GM23248 (cell line): Measurements from ENCODE around the gene ZNF835.

Experiments used
- EZH2 ChIP-seq: fragments of 200-600 bp; sonication (generic); IDR thresholded peaks from 2 replicates; pipeline ENCODE4 v1.6.1; 2018; ENCODE audit warnings: antibody characterized with exemption, mild to moderate bottlenecking; ENCODE audit not compliant: insufficient read depth, poor library complexity, severe bottlenecking
- EZH2phosphoT487 ChIP-seq: fragments of 200-600 bp; sonication (generic); IDR thresholded peaks from 2 replicates; pipeline ENCODE4 v1.6.1; 2018; ENCODE audit warnings: antibody characterized with exemption, moderate library complexity, mild to moderate bottlenecking, low read depth; ENCODE audit not compliant: insufficient read depth

DNA sequence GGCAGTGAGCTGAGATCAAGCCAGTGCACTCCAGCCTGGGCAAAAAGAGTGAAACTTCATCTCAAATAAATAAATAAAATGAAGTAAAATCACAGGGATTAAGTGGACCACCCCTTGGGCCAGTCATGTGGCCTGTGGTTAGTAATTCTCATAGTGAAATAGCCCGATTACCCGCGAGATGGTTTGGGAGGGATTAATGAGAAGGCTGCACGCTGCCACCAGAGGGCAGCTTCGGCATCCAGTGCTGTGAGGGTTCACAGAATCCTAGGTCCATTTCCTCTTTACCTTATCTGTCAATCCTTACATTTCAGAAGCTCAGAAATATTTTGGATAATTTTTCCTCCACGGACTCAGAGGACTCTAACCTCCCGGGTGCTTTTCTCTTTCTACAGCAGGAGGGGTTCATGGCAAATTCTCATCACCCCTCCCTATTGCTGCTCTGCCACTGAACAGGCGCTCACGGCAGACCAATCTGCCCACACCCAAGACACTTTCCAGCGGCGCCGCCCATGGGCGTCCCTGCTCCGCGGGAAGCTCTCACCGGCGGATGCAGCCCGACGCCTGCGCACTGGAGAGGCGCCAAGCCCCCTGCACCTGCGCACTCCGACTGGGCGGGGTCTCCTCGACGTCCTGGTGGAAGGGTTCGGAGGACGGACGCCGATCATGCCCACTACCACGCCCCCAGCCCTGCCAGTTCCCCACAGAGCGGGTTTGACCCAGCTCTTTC is 11.0 kb downstream of the ZNF835 start:
- no peak for TF ChIP-seq EZH2
- TF ChIP-seq EZH2phosphoT487: no peak
